BLaER1 treated with 17β-estradiol and CSF1 and Interleukin-3, amounts not matched to agents 10 nM and 100 nM (cell line): ENCODE data around the gene KIF18A.

Source experiments
- H3K27ac ChIP-seq, 11 experiments: shearing (Covaris generic); formaldehyde crosslinking; 2 replicates each; pipeline ENCODE4 v1.8.1; 2022
- H3K27me3 ChIP-seq, 11 experiments: shearing (Covaris generic); formaldehyde crosslinking; 2 replicates each; pipeline ENCODE4 v1.8.1; 2022
- H3K36me3 ChIP-seq, 11 experiments: shearing (Covaris generic); formaldehyde crosslinking; 2 replicates each; pipeline ENCODE4 v1.8.1; 2022
- H3K4me1 ChIP-seq, 10 experiments: shearing (Covaris generic); formaldehyde crosslinking; 2 replicates each; pipeline ENCODE4 v1.8.1; 2022
- H3K4me2 ChIP-seq, 11 experiments: shearing (Covaris generic); formaldehyde crosslinking; 2 replicates each; pipeline ENCODE4 v1.8.1; 2022
- H3K4me3 ChIP-seq, 10 experiments: shearing (Covaris generic); formaldehyde crosslinking; 2 replicates each; pipeline ENCODE4 v1.8.1; 2022
- H3K9ac ChIP-seq, 11 experiments: shearing (Covaris generic); formaldehyde crosslinking; 2 replicates each; pipeline ENCODE4 v1.8.1; 2022
- H3K9me3 ChIP-seq, 11 experiments: shearing (Covaris generic); formaldehyde crosslinking; replicated peaks in 1 of 11; 2 replicates each; pipeline ENCODE4 v1.8.1; 2022
- H4K20me1 ChIP-seq, 11 experiments: shearing (Covaris generic); formaldehyde crosslinking; 2 replicates each; pipeline ENCODE4 v1.8.1; 2022
- Cebpa-rat ChIP-seq, 11 experiments: shearing (Covaris generic); IDR thresholded peaks; 2 replicates each; pipeline ENCODE4 v1.8.1; 2022

Gene KIF18A

DNA sequence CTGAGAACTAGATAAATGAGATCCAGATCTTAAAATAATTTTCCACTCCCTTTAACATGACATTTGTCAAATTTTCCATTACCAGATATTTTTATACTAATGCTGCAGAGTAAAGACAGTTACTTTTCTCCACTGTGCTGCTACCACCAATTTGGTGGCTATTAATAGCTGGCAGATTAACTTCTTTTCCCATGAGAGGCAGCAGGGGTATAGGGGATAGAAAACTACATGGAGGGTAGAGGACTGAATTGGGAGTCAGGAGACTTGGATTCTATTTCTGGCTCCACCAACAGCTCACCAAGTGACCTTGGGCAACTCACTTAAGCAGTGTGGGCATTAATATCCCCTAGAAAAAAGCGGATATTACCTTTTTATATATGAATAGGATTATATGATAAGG lies 69.2 kb downstream of the KIF18A start:
- no peaks in the 10 kb centered on the region for H3K27me3 ChIP-seq
- H3K9me3 ChIP-seq, result no peaks in the 10 kb centered on the region
- TF ChIP-seq Cebpa-rat (IDR thresholded peaks at IDR 0.05), result no peak

GRCh38 chr11:28026634-28027290 lies 81.2 kb downstream of the KIF18A start:
- Histone ChIP-seq H3K4me1 (no peaks in the 10 kb centered on the region), H3K9me3 (peaks cover 0 to 8% (median 7%) of the 10 kb centered on the region in 11 experiments; a peak in 11 of 22 replicates), H3K36me3 (peaks cover 0 to 36% (median 18%) of the 10 kb centered on the region in 11 experiments; a peak in 19 of 22 replicates), H3K27ac (no peak overlapping the region), H3K27me3 (no peaks in the 10 kb centered on the region), H3K4me2 (no peak overlapping the region), H3K9ac (no peak overlapping the region), H4K20me1 (no peaks in the 10 kb centered on the region), H3K4me3 (no peak overlapping the region)
- no peak for TF ChIP-seq Cebpa-rat (IDR thresholded peaks at IDR 0.05)

More for the DNA sequence above, 69.2 kb downstream of the KIF18A start:
- Histone ChIP-seq H3K27ac (no peak overlapping the region), H3K36me3 (peaks cover 3 to 47% (median 27%) of the 10 kb centered on the region in 11 experiments; a peak in 19 of 22 replicates), H3K9ac (no peak overlapping the region), H4K20me1 (no peaks in the 10 kb centered on the region), H3K4me2 (peak overlapping the region in 3 of 11 experiments; percentile 21 to 53 (median 34); a peak in 7 of 22 replicates), H3K4me1 (peaks cover 0 to 11% (median 2%) of the 10 kb centered on the region in 10 experiments; a peak in 7 of 20 replicates), H3K4me3 (no peak overlapping the region)

DNA sequence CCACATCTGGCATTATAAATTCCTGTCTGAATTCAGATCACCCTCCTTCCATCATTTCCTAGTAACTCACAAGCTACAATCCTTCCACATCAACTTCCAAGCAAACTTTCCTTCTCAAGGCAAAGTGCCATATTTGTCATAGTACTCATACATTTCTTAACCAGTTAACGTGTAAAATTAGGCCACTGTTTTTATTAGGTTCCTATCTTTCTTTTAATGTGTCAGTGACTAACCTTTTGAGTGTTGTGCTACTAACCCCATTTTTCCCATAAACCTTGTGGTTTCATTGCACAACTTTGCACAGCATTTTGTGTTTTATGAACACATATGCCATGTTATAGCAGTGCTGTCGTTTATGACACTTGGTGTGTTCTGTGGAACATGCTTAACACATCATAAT lies 90.1 kb downstream of the KIF18A start:
- H3K9me3 ChIP-seq, result no peaks in the 10 kb centered on the region
- no peak overlapping the region for H3K27ac ChIP-seq
- no peak for TF ChIP-seq Cebpa-rat (IDR thresholded peaks at IDR 0.05)
- no peak overlapping the region for H3K4me2 ChIP-seq
- no peak overlapping the region for H3K9ac ChIP-seq
- no peaks in the 10 kb centered on the region for H4K20me1 ChIP-seq
- no peaks in the 10 kb centered on the region for H3K4me1 ChIP-seq
- H3K27me3 ChIP-seq, result no peaks in the 10 kb centered on the region
- H3K4me3 ChIP-seq, result no peak overlapping the region
- peaks cover 0 to 26% (median 15%) of the 10 kb centered on the region in 11 experiments; a peak in 17 of 22 replicates for H3K36me3 ChIP-seq

DNA sequence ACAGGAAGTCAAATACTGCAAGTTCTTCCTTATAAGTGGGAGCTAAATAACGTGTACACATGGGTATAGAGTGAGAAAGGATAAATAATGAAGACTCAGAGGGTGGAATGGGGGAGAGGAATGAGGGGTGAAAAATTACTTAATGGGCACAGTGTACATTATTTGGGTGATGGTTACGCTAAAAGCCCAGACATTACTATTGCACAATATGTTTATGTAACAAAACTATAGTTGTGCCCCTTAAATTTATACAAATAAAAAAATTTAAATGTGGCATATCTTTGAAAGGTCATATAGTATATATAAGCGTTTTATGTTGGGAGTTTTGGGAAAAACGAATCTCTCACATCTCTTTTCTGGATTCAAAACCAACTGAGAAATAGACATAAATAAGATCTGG lies 96.1 kb downstream of the KIF18A start:
- Histone ChIP-seq H3K36me3 (peaks cover 0 to 4% (median 0%) of the 10 kb centered on the region in 11 experiments; a peak in 2 of 22 replicates), H3K27me3 (no peaks in the 10 kb centered on the region), H3K4me2 (no peak overlapping the region), H4K20me1 (no peaks in the 10 kb centered on the region), H3K4me1 (no peaks in the 10 kb centered on the region), H3K4me3 (no peak overlapping the region), H3K9me3 (no peaks in the 10 kb centered on the region), H3K27ac (no peak overlapping the region), H3K9ac (no peak overlapping the region)
- TF ChIP-seq Cebpa-rat (IDR thresholded peaks at IDR 0.05), result peak in 2 of 11 experiments; percentile 44 to 45; a peak in 1 of 22 replicates

GRCh38 chr11:28009996-28010395 lies 98.0 kb downstream of the KIF18A start:
- Histone ChIP-seq H3K36me3 (peaks cover 0 to 4% (median 0%) of the 10 kb centered on the region in 11 experiments; a peak in 2 of 22 replicates), H3K9ac (no peak overlapping the region), H4K20me1 (no peaks in the 10 kb centered on the region), H3K4me1 (no peaks in the 10 kb centered on the region), H3K27ac (no peak overlapping the region), H3K4me2 (no peak overlapping the region), H3K9me3 (no peaks in the 10 kb centered on the region), H3K4me3 (no peak overlapping the region), H3K27me3 (no peaks in the 10 kb centered on the region)
- TF ChIP-seq Cebpa-rat (IDR thresholded peaks at IDR 0.05), result no peak

DNA sequence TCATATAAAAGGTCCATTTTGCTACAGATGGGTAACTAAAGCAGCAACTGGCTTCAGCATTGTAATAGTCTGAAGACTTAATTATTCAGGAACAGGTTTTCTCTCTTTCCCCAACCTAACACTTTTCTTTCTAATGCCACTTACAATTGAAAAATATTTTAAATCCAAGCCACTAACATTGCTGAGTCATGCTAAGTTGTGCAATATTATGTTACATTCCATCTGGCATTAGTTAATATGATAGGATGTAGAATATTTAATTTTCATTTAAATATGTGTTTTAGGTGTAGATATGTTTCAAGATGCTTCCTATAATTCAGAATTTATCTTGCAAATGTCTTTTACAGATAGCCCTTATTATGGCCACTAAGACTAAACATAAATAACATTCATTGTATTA lies 98.6 kb downstream of the KIF18A start:
- no peak for TF ChIP-seq Cebpa-rat (IDR thresholded peaks at IDR 0.05)
- Histone ChIP-seq H4K20me1 (no peaks in the 10 kb centered on the region), H3K4me2 (no peak overlapping the region), H3K36me3 (peaks cover 0 to 4% (median 0%) of the 10 kb centered on the region in 11 experiments; a peak in 2 of 22 replicates), H3K4me1 (no peaks in the 10 kb centered on the region), H3K9ac (no peak overlapping the region), H3K27me3 (no peaks in the 10 kb centered on the region), H3K4me3 (no peak overlapping the region), H3K27ac (no peak overlapping the region), H3K9me3 (no peaks in the 10 kb centered on the region)

- H3K4me3 ChIP-seq, result no peak overlapping the region
- no peak overlapping the region for H3K27ac ChIP-seq
- no peaks in the 10 kb centered on the region for H4K20me1 ChIP-seq
- H3K4me2 ChIP-seq, result no peak overlapping the region
- peaks cover 8 to 36% (median 22%) of the 10 kb centered on the region in 11 experiments; a peak in 21 of 22 replicates for H3K36me3 ChIP-seq
- no peak for TF ChIP-seq Cebpa-rat (IDR thresholded peaks at IDR 0.05)
- no peaks in the 10 kb centered on the region for H3K4me1 ChIP-seq
- peaks cover 45 to 52% (median 49%) of the 10 kb centered on the region in 11 experiments for H3K9me3 ChIP-seq
- H3K27me3 ChIP-seq, result no peaks in the 10 kb centered on the region
- no peak overlapping the region for H3K9ac ChIP-seq
These were observed 104.3 kb downstream of the KIF18A start for GRCh38 chr11:28003615-28004014.

GRCh38 chr11:27998552-27998951 lies 109.4 kb downstream of the KIF18A start:
- Histone ChIP-seq H3K9ac (no peak overlapping the region), H3K27me3 (no peaks in the 10 kb centered on the region), H3K27ac (no peak overlapping the region), H3K4me3 (no peak overlapping the region), H3K4me1 (no peaks in the 10 kb centered on the region), H4K20me1 (no peaks in the 10 kb centered on the region), H3K36me3 (peaks cover 8 to 36% (median 22%) of the 10 kb centered on the region in 11 experiments; a peak in 21 of 22 replicates), H3K9me3 (peaks cover 46 to 53% (median 51%) of the 10 kb centered on the region in 11 experiments), H3K4me2 (no peak overlapping the region)
- TF ChIP-seq Cebpa-rat (IDR thresholded peaks at IDR 0.05), result no peak

- H4K20me1 ChIP-seq, result no peaks in the 10 kb centered on the region
- H3K36me3 ChIP-seq, result peaks cover 5 to 28% (median 15%) of the 10 kb centered on the region in 11 experiments; a peak in 21 of 22 replicates
- 0 out of 22 replicates have a peak, but pooled peaks of 1 of the 11 experiments have one; percentile 12 for TF ChIP-seq Cebpa-rat (IDR thresholded peaks at IDR 0.05)
- no peak overlapping the region for H3K9ac ChIP-seq
- peaks cover 34 to 41% (median 39%) of the 10 kb centered on the region in 11 experiments for H3K9me3 ChIP-seq
- H3K27ac ChIP-seq, result no peak overlapping the region
- no peak overlapping the region for H3K4me3 ChIP-seq
- H3K4me2 ChIP-seq, result no peak overlapping the region
- H3K4me1 ChIP-seq, result no peaks in the 10 kb centered on the region
- H3K27me3 ChIP-seq, result no peaks in the 10 kb centered on the region
These were observed 110.6 kb downstream of the KIF18A start for GRCh38 chr11:27997344-27997743.
